ENCODE measurements around the gene PRRT4.

GRCh38 chr7:128351296-128352152, 10.0 kb downstream of the PRRT4 start:
- no peak for TF ChIP-seq CTCF (conservative IDR thresholded peaks at IDR 0.05 in 1 of 2, IDR thresholded peaks at IDR 0.05 in 1 of 2; ENCODE audit: extremely low read depth in 1 of 2, insufficient read depth in 1 of 2, low read depth in 1 of 2, low read length in 2 of 2)
- no peak for TF ChIP-seq EZH2 (IDR thresholded peaks at IDR 0.05; ENCODE audit: borderline replicate concordance, low read length)
